Coronary artery (tissue), 2 donors: ENCODE measurements around the gene XKRX.

Source experiments
- DNase-seq: peaks from one replicate; pipeline ENCODE4 v3.0.0-alpha.2; 2017; ENCODE audit warnings: low spot score
- H3K27ac ChIP-seq, 2 donors: fragments of 200-600 bp; sonication (generic); one replicate each; pipeline ENCODE4 v1.5.1; 2016 to 2019
- H3K4me3 ChIP-seq: fragments of 200-600 bp; sonication (generic); 2 replicates; pipeline ENCODE4 v1.5.1; 2016; ENCODE audit warnings: mild to moderate bottlenecking, moderate library complexity
- TF ChIP-seq, protein P1 (sequence below): fragments of 200-600 bp; sonication (generic); IDR thresholded peaks from one replicate; pipeline ENCODE4 v1.5.1; 2019; ENCODE audit warnings: antibody characterized with exemption

Gene XKRX

DNA sequence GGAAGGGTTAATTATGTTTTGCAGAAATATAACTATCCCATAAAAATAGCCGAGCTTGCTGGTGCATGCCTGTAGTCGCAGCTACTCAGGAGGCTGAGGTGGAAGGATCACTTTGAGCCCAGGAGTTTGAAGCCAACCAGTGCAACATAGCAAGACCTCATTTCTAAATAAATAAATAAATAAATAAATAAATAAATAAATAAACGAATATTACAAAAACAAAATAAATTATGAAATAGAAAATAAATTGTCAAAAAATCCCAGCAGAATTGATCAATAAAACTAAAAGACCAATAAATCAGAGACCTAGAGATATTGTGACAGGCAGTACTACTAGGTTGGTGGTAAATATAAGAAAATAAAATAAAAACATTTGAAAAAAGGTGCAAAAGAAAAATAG is 34.1 kb upstream of the XKRX start:
- Histone ChIP-seq H3K27ac (no peak overlapping the region), H3K4me3 (no peak overlapping the region)
- TF ChIP-seq, protein P1, sequence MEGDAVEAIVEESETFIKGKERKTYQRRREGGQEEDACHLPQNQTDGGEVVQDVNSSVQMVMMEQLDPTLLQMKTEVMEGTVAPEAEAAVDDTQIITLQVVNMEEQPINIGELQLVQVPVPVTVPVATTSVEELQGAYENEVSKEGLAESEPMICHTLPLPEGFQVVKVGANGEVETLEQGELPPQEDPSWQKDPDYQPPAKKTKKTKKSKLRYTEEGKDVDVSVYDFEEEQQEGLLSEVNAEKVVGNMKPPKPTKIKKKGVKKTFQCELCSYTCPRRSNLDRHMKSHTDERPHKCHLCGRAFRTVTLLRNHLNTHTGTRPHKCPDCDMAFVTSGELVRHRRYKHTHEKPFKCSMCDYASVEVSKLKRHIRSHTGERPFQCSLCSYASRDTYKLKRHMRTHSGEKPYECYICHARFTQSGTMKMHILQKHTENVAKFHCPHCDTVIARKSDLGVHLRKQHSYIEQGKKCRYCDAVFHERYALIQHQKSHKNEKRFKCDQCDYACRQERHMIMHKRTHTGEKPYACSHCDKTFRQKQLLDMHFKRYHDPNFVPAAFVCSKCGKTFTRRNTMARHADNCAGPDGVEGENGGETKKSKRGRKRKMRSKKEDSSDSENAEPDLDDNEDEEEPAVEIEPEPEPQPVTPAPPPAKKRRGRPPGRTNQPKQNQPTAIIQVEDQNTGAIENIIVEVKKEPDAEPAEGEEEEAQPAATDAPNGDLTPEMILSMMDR = no peak
- no peak for DNase-seq

DNA sequence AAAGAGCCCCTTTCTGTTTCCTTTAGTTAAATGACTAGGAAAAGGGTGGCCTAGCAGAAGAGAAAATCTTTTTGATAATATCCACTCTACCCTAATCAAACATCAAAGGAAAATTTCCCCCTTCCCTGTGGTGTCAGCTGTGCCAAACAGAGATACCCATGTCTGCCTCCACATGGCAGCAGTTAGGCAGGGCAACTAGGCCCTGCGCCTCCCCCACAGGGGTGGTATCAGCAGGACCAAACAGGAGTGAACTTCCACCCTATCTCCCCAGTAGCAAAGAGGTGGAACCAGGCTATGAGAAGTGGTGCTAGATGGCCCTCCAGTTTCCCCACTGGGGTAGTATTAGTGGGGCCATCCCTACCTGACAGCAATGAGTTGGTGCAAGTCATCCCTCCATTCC is 19.8 kb upstream of the XKRX start:
- DNase-seq = no peak
- Histone ChIP-seq H3K27ac (no peak overlapping the region), H3K4me3 (no peak overlapping the region)
- TF ChIP-seq, protein P1 = no peak

DNA sequence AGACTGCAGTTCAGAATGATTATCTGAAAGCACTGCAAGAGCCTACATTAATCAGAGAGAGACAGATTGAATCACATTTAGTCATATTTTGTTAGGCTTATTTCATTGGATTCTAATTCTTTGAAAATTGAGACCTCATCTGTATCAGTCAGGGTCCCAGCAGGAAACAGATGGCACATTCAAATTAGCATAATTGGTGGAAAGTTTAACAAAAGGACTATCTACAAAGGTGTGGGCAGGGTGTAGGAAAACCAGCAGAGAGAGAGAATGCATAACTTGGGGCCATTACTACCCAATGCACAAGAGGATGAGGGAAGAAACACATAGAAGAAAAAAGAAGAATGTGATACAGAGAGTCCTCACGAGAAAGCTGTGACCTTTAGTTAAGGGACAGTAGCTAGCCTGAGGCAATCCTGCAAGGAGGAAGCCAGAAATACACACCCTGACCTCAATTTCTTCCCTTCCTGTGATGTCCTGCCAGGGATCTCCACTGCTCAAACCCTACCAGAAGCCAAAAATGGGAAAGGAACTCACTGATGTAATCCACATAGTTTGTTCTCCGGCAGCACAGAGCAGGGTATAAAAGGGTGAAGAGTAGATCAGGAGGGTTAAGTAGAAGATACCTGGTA is 17.7 kb upstream of the XKRX start:
- Histone ChIP-seq H3K4me3 (no peak overlapping the region), H3K27ac (no peak overlapping the region)
- DNase-seq = no peak
- TF ChIP-seq, protein P1 = no peak

DNA sequence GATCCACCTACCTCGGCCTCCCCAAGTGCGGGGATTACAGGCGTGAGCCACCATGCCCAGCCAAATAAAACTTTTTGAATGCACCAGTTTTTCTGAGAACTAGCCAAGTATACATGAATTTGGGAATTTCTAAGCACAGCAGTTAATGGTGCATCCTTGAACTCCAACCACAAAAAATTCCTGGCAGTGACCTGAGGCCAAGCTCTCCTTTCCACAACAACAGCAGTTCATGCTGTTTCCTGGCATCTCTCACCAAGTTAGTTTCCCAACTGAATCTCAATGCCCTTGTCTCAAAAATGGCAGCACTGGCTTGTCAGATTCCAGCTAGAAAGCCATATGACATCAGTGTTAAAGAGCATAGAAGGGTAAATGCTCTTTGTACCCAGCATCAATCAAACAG is 15.9 kb upstream of the XKRX start:
- Histone ChIP-seq H3K4me3 (no peak overlapping the region), H3K27ac (no peak overlapping the region)
- TF ChIP-seq, protein P1 = no peak
- no peak for DNase-seq

DNA sequence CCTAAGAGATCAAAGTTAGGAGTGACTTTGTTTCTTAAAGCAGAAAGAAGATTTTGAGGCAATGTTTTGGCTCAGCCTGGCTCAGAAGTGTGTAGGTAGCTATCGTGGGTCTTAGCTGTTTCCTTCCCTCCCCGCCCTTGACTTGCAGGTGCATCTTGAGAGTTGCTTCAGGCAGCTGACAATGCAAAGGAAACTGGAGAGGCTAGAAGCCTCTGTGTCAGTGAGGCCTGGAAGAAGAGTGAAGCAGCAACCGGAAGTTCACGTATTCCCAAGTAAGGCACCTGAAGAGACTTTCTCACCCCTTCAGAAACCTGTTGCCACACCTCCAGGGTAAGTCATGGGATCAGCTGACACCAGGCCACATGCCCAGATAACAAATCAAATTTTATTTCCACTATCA is 10.6 kb upstream of the XKRX start:
- TF ChIP-seq, protein P1 = no peak
- Histone ChIP-seq H3K27ac (no peak overlapping the region), H3K4me3 (no peak overlapping the region)
- DNase-seq = no peak

DNA sequence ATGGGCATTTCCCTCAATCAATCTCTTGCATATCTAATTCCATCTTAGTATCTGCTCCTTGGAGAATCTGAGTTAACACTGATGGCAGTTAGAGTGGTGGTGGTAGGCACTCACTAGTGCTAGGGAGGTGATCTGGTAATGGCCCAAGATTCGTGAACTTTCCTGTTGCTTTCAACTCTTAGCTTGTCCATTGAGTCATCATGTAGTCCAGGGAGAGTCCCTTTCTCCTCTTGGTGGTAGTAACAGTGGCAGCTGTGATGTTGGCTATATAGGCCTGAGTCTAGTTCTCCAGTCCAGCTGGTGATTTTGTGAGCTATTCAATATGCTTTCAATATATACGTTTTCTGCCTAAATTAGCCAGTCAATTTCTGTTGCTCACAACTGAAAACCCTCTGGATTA is 7.0 kb upstream of the XKRX start:
- TF ChIP-seq, protein P1 = no peak
- Histone ChIP-seq H3K27ac (no peak overlapping the region), H3K4me3 (no peak overlapping the region)
- DNase-seq = no peak

DNA sequence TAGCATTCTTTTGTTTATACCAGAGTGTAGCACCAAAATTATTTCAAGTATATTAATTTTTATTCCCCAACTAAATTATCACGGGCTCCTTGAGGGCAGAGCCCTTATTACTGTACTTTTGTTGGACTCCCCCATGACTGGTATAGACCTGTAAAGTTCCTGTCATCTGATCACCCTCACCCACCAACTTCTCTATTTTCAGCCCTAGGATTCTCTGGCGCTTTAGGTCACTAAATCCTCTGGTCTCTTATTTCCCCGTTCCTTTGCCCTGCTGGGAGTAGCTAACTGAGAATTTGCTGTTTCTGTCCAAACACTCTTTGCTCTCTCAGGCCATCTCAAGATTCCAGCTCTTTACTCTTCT is 3.2 kb upstream of the XKRX start:
- TF ChIP-seq, protein P1 = no peak
- no peak overlapping the region for H3K4me3 ChIP-seq
- no peak for DNase-seq
- H3K27ac ChIP-seq = no peak overlapping the region
